Fibroblast of peridontal ligament (primary cell): ENCODE results near the gene SLC6A16.

Experiments used
- DNase-seq: peaks from one replicate; pipeline ENCODE4 v3.0.0-alpha.2; 2010; ENCODE audit errors: extremely low read depth

SLC6A16 gene

DNA sequence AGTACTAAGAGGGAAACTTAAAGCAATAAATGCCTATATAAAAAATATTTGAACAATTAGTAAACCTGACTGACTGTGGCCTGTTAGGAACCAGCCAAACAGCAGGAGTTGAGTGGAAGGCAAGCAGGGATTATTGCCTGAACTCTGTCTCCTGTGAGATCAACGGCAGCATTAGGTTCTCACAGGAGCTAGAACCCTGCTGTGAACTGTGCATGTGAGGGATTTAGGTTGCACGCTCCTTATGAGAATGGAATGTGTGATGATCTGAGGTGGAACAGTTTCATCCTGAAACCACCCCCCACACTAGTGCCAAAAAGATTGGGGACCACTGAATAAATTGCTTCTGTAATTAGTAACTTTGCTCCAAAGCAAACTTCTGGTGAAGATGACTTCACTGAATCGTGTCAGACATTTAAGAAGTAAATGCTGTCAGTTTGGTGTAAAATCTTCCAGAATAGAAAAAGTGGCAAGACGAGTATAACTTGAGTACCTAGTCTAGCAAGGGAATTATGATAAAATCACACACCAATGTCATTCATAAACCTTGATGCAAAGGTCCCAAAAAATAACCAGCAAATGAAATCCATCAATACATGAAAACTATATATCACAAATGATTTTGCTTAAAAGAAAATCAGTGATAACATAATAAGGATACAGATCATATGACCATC is 53.8 kb downstream of the SLC6A16 start:
- no peak for DNase-seq

DNA sequence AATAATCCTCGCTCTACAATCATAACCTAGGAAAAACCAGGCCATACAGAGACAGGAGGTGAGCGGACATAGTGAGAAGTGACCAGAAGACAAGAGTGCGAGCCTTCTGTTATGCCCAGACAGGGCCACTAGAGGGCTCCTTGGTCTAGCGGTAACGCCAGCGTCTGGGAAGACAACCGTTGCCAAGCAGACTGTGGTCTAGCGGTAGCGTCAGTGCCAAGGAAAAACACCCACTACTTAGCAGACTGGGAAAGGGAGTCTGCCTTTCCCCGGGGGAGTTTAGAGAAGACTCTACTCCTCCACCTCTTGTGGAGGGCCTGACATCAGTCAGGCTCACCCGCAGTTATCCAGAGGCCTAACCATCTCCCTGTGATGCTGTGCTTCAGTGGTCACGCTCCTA is 58.6 kb downstream of the SLC6A16 start:
- DNase-seq = peak; percentile 64

DNA sequence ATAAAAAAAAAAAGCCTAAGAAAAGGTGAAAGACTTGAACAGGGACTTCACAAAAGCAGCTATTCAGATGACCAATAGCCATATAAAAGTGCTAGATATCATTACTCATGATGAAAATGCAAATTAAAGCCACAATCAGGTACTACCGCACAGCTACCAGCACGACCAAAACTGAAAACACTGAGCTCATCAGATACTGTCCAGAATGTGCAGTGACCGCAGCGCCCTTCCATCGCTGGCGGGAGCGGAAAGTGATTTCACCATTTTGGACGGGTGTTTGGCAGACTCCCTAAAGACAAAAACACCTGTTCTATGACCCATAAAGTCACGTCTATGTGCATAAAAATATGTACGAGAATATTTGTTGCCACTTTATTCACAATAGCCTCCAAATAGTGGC is 60.7 kb downstream of the SLC6A16 start:
- no peak for DNase-seq

DNA sequence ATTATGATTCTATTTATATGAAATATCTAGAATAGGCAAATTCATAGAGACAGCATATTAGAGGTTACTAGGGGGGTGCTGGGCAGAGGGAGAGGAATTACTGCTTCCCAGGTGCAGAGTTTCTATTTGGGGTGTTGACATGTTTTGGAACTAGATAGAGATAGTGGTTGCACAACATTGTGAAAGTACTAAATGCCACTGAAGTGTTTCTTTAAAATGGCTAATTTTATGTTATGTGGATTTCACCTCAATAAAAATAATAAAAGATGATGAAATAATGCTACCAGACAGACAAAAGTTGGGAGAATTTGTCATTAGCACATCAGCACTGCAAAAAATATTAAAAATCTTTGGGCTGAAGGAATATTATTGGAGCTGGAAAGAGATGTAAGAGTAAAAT is 63.4 kb downstream of the SLC6A16 start:
- DNase-seq = no peak

DNA sequence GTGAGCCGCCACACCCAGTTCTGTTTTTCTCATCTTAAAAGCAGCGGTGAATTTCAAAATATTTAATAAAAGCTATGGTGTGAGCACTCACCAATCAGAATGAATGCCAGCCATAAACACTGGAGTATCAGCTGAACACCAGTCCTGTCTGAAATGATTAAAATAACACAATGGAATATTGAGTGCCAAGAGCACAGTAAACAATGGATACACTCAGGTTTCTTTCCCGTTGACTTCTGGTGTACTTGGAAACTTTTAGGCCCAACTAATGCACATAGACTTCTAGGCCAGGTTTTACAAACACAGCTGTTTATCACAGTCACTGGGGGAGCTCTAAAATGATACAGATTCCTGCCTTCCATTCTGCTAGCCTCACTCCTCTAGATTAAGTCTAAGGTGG is 68.3 kb downstream of the SLC6A16 start:
- DNase-seq = no peak

DNA sequence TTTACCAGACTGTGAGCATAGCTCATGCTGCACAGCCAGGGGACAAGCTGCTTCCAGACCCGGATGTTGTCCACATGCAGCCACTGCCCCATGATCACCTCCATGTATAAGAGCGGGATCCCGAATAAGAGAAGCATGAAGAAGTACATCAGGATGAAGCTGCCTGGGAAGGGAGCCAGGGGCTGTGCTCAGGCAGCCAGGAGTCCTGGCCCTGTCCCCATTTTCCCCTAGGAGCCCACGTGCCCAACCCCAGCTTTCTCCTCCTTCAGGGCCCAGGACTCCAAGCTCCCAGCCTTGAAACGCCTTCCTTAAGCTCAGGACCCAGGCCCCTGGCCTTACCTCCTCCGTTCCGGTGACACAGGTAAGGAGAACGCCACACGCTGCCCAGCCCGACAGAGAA is 69.3 kb downstream of the SLC6A16 start:
- DNase-seq = no peak

DNA sequence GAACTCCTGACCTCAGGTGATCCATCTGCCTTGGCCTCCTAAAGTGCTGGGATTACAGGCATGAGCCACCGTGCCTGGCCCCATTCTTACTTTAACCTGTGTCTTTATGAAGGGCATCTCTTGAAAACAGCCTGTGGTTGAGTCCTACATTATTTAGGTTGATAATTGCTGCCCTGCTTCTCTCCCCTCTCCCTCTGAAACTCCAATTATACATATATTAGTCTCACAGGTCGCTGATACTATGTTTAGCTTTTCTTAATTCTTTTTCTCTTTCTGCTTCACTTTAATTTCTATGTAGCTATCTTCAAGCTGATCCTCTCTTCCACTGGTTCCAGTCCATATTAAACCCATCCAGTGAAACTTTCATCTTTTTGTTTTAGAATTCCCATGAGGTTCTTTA is 75.1 kb downstream of the SLC6A16 start:
- DNase-seq = no peak

DNA sequence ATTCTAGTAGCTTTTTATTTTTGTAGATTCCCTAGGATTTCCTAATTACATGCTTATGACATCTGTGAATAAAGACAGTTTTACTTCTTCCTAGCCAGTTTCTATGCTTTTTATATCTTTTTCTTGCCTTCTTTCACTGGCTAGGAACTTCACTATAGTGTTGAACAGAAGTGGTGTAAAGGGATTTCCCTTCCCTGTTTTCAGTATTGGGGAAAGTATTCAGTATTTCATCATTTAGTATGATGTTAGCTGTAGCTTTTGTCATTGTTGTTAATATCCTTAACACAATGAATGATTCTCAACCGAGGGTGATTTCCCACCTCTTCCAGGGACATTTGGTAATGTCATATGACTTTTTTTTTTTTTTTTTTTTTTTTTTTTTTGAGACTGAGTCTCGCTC is 77.3 kb downstream of the SLC6A16 start:
- DNase-seq = no peak

DNA sequence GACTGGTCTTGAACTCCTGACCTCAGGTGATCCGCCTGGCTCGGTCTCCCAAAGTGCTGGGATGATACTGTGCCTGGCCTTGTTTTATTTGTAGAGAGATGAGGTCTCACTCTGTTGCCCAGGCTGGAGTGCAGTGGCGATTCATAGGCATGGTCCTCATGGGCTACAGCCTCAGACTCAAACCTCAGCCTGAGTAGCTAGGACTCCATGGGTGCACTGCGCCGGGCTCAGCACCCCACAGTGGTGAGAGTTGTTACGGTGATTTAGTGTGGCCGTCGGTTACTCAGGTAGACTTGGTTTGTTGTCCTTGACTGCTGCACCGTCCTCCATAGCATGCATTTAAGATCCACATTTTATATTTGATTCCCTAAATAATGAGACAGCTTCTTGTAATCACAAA is 80.7 kb downstream of the SLC6A16 start:
- DNase-seq = no peak

DNA sequence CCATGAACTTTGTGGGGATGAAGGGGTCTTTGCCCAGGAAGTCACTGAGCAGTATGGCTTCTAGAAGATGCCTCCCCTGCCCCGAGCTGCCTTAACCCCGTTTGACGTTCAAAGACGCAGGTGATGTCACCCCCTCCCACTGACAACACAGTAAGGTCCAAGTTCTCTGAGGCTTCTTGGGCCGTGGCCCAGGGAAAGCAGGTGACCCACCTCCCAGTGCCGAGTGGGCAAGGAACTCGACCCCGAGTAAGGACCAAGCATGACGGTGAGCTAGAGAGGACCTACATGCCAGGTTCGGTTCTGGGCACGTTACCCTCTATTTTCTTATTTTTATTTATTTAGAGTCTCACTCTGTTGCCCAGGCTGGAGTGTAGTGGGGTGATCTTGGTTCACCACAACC is 81.3 kb downstream of the SLC6A16 start:
- no peak for DNase-seq

DNA sequence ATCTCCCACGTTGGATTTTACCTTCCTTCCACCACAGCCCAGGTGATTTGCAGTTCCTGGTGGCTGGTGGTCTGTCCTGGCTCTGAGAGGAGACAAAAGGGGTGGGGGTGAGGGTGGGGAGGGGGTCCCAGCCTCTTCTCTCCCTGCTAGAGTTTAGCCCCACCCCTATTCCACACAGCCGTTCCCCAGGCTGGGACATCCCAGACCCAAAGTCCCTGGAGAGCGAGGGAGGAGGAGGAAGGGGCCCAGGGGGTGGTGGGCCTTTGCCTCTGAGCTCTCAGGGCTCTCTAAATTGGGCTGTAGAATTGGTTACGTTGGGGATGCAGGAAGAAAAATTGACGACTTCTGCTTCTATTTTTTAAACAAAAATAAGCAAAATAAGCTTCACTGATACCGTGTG is 81.9 kb downstream of the SLC6A16 start:
- no peak for DNase-seq

DNA sequence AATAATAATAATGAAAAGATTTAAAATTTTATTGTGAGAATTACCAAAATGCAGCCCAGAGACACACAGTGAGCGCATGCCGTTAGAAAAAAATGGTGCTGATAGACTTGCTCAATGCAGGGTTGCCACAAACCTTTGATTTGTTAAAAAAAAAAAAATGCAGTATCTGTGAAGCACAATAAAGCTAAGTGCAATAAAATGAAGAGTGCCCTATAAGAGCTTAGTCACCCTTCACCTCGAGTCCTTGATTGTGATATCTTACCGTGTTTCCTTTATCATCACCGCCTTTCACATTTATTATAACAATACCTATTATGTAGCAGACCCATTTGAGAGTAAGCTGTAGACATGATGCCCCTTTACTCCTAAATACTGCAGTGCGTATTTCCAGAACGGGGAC is 83.2 kb downstream of the SLC6A16 start:
- no peak for DNase-seq
